Activated CD8-positive, alpha-beta memory T cell treated with anti-CD3 and anti-CD28 coated beads for 4 hours (primary cell): ENCODE results near the gene TLE2.
"Not testable (repeated sequence)": the region's sequence is repeated elsewhere in the genome, so short reads cannot be mapped to it uniquely, and the experiment has no call there.

Source experiments
- DNase-seq, 2 donors: peaks; one replicate each; pipeline ENCODE4 v3.0.0-alpha.2; 2020; ENCODE audit warnings: low read depth in 2 of 2

TLE2 gene

DNA sequence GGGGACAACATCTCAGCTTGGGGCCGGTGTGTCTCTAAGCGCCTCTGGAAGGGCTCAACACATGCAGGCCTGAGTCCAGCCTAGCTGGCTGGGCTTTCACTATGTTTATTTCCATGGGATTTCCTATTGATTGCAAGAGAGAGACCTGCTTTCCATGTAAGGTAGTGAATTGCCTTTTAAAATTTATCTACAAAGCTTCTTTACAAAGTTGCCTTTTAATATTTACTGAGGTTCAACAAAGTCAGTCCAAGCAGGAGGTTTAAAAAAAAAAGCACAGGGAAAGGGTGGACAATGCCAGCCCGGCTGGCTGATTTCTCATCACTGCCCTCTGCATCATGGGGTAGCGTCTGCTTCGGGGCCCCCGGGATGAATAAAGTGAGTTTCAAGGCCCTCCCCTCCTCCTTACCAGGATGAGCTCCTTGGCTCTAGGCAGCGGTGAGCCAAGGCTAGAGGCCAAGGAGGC lies 15.8 kb downstream of the TLE2 start:
- no peak for DNase-seq

DNA sequence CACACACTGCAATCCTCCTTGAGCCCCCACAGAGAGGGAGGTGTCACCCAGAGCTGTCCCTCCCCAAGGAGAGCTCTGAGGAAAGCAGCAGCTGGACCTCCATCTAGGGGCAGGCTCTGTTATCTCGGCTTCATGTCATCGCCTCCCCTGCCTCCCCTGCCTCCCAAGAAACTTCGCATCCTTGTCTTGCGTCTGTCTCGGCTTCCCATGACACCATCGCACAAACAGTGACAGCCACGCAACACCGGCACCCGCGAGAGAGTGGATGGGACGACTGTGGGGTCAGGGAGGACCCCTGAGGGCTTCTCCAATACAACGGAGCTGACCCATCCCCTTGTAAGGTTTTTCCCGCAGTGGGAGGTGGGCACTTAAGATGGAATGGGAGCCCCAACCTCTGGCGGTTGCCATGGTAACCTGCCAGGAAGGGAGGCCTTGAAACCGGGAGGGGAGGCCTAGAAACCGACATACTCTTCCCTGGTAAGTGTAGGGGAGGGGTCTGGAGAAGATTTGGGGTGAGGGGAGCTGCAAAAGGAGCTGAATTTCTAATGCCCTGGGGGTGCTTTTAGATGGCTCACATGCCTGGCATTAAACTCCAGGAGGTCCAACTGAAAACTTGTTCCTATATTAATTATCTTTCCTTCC lies 16.3 kb downstream of the TLE2 start:
- DNase-seq = no peak

DNA sequence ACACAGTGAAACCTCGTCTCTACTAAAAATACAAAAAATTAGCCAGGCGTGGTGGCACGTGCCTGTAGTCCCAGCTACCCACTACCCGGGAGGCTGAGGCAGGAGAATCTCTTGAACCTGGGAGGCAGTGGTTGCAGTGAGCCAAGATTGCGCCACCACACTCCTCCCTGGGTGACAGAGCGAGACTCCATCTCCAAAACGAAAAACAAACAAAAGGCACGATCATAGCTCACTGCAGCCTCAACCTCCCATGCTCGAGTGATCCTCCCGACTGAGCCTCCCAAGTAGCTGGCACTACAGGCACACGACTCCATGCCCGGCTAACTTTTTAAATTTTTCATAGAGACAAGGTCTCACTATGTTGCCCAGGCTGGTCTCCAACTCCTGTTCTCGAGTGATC lies 17.0 kb downstream of the TLE2 start:
- DNase-seq = not testable (repeated sequence)

DNA sequence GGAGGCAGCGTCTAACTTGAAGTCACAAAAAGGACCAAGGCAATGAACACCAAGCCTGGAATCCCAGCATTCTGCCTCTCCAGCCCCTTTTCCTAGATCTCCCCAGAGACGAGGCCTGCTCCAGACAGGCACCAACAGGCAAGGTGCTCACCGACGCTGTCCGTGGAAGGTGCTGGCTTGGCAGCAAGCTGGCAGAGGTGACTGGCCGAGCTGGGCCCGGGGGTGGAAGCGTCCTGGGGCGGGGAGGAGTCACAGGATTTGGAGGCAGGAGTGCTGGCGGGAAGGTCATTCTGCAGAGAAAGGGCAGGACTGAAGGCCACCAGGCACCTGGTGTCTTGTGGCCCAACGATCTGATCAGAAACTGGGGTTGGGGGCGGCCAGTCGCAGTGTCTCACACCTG lies 18.2 kb downstream of the TLE2 start:
- DNase-seq = no peak

DNA sequence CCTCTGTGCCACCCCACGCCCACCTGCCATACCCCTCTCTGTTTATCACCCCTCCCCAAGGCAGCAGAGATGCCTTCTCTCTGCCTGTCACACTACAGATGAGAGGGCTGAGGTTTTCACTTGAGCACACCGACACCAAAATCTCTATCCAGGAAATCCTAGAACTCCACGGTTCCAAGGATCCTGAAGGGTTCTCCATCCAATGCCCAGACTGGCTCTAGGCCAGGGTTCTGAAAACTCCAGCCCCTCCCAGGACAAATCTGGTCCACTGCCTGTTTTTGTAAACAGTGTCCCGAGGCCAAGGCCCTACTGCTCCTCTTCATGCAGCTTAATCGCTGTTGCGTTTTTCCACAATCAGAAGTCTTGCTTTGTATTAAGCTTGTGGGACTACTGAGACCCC lies 20.1 kb downstream of the TLE2 start:
- DNase-seq = no peak

DNA sequence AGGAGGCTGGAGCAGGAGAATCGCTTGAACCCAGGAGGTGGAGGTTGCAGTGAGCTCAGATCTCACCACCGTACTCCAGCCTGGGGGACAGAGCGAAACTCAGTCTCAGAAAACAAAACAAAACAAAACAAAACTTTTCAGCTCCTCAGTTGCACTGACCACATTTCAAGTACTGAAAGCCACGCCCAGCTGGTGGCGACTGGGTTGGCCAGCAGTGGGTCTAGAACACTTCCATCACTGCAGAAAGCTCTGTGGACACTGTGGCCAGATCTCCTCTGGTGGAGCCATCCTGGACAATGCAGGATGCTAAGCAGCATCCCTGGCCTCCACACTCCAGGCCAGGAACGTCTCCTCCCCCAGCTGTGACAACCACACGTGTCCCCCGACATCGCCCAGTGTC lies 21.1 kb downstream of the TLE2 start:
- no peak for DNase-seq

DNA sequence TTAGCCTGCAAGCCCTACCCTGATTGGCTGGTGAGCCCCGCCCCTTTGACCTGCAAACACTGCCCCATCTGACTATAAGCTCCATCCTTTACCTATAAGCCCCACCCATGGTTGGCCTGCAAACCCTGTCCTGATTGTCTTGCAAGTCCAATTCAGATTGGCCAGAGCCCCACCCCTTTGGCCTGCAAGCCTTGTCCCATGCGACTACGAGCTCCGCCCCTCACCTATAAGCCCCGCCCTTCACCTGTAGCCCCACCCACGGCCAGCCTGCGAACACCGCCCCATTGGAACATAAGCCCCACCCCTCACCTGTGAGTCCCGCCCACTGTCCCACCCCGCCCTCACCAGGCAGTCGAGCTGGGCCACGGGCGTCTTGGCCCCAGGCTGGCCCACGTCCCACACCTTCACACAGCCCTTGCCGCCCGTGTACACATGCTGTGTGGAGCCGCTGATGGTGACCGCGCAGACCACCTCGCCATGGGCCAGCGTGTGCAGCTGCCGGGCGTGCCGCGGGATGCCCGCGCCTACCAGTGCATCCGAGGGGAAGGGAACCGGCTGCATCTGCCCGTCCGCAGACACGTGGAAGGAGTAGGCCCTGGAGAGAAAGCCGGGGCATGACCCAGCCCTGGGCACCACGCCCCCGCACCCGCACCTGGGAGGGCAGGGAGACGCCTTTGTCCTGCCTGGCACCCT lies 22.9 kb downstream of the TLE2 start:
- DNase-seq = no peak

DNA sequence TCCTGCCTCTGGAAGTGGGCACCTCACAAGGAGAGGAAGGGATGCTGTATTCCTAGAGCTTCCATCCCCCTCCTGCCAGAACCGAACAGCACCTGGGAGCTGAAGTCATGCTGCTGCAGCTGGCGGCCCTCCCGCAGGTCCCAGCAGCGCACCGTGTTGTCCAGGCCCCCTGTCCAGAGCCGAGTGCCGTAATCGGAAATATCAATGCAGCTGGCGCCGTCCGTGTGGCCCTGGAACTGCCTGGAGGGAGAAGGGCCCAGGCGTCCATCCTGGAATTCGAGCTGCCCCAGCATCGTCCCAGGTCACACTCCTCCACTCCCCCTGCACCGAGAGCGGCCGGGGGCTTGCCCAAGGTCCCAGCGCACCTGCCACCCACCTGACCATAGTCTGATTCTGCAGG lies 23.7 kb downstream of the TLE2 start:
- DNase-seq = no peak

DNA sequence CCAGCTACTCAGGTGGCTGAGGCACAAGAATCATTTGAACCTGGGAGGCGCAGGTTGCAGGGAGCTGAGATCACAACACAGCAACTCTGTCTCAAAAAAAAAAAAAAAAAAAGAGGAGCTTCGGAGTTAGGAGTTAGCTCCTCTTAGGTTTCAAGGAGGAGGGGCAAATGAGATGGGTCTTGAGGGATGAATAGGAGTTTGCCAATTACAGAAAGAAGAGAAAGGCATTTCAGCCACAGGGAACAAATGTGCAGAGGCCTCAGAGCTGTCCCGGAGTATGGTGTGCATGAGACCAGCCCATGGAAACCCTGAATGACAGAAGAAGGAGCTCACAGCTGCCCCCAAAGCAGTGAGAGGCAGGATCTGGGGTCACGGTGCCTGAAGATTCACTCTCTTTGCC lies 24.6 kb downstream of the TLE2 start:
- DNase-seq = no peak

DNA sequence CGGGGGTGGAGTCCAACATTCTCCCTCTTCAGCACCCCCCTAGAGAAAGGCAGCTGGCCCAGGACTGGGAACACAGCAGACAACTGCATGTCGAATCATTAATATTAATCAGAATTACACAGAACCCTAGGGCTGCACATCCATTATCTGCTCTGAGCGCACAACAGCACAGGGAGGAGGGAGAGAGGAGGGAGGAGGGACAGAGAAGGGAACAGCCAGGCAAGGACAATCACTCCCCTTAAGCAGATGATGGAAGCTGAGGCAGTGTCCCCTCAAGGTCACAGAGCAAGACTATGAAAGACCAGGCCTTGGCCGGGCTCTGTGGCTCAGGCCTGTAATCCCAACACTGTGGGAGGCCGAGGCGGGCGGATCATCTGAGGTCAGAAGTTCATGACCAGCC lies 26.0 kb downstream of the TLE2 start:
- DNase-seq = no peak

DNA sequence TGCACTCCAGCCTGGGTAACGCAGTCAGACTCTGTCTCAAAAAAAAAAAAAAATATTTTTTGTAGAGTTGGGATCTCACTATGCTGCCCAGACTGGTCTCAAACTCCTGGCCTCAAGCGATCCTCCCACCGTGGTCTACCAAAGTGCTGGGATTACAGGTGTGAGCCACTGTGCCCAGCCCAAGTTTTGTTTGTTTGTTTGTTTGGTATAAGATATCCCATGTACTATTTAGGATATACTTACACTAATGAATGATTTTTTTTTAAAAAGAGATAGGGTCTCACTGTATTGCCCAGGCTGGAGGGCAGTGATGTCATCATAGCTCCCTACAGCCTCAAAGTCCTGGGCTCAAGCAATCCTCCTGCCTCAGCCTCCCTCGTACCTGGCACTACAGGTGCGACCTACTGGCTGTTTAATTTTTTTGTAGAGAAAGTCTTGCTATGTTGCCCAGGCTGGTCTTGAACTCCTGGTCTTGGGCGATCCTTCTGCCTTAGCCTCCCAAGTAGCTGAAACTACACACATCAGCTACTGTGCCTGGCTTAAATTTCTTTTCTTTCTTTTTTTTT lies 27.8 kb downstream of the TLE2 start:
- DNase-seq = no peak

DNA sequence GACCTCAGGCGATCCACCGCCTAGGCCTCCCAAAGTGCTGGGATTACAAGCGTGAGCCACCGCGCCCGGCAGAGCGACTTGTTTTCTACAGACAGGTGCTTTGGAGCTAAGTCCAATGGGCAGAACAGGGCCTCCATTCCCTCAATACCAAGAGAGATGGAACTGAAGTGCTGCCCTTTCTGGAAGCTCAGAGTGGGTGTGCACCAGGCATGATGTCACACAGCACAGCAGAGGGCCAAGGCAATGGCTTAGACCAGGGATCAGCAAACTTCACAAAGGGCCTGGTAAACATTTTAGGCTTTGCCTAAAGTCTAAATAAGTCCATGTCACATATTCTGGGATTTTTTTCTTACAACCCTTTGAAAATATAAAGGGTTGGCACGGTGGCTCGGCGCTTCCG lies 30.4 kb downstream of the TLE2 start:
- DNase-seq = no peak

DNA sequence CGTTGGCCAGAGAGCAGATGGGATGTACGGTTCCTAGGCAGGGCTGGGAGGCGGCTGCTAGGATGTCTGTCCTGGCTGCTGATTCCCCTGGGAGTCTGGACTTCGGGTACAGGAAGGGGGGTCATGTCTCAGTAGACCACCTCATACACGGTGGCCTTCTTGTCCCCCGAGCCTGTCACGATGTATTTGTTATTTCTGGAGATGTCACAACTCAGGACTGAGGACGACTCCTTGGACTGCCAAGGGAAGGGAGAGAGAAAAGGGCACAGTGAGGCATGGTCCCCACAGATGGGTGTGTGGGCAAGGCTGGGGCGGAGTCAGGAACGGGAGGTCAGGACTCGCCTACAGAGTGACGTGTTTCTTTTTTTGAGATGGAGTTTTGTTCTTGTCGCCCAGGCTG lies 31.4 kb downstream of the TLE2 start:
- DNase-seq = no peak

DNA sequence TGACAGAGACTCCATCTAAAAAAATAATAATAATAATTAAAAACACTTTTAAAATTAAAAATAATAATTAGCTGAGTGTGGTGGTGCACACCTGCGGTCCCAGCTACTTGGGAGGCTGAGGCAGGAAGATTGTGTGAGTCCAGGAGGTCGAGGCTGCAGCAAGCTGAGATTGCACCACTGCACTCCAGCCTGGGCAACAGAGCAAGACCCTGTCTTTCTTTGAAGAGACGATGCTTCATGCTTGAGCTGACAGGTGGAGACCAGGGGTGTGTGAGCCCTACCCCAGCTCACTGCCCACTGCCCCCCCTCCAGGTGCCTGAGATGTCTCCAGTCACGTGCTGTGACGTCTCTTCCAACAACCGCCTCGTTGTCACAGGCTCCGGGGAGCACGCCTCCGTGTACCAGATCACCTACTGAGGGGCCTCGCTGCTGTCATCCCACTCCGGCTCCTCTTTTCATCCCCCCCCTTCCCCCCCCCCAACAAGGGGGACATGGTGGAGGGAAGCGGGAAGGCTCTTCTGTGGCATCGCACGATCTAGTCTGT lies 34.4 kb downstream of the TLE2 start:
- DNase-seq = no peak

DNA sequence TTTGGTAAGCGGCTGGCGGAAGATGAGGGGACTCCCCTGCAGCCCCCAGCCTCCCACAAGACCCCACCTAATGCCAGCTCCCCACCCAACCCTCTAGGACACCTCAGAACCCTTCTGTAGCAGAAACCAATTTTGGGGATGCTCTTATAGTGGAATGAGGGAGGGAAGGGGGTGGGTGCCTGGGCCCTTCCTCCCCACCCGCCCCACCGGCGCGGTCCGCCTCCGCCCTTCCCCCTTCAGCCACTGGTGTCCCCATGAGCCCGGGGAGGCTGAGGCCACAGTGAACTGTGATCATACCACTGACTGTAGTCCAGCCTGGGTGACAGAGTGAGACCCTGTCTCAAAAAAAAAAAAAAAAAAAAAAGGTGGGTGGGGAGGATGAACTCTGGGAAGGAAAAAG lies 35.5 kb downstream of the TLE2 start:
- DNase-seq = no peak

DNA sequence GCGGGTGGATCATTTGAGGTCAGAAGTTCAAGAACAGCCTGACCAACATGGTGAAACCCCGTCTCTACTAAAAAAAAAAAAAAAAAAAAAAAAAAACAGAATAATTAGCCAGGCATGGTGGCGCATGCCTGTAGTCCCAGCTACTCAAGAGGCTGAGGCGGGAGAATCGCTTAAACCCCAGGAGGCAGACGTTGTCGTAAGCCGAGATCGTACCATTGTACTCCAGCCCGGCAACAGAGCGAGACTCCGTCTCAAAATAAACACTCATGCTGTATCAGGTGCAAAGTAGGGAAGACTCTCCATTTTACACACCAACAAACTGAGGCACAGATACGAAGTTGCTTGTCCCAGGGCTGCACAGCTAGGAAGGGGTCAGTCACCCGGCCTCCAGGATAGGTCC lies 36.1 kb downstream of the TLE2 start:
- no peak for DNase-seq

DNA sequence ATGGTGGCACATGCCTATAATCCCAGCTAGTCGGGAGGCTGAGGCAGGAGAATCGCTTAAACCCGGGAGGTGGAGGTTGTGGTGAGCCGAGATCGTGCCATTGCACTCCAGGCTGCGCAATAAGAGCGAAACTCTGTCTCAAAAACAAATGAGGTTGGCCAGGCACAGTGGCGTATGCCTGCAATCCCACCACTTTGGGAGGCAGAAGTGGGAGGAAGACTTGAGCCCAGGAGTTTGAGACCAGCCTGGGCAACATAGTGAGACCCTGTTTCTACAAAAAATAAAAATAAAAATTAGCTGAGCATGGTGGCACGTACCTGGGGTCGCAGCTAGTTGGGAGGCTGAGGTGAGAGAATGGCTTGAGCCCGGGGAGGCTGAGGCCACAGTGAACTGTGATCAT lies 36.7 kb downstream of the TLE2 start:
- not testable (repeated sequence) for DNase-seq

DNA sequence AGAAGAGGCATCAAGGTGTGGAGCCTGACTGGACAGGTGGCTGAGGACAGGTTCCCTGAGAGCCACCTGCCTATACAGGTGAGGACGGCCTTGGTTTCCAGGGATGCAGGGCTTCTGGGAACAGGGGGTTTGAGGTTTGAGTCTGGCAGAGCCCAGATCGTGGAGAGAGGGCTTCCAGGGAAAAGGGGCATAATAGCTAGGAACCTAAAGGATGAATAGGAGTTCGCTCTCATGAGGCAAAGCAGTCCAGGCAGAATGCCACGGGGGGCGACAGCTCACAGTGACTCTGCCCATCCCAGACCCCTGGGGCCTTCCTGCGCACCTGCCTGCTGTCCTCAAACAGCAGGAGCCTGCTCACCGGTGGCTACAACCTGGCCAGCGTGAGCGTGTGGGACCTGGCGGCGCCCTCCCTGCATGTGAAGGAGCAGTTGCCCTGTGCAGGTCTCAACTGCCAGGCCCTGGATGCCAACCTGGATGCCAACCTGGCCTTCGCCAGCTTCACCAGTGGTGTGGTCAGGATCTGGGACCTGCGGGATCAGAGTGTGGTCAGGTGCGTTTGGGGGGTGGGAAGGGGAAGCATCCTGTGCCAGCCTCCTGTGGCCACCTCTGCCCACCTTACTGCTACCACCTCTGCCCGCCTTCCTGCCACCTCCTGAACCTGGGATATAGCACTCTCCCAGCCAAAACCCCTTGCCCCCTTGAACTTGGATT lies 39.7 kb downstream of the TLE2 start:
- DNase-seq = no peak

DNA sequence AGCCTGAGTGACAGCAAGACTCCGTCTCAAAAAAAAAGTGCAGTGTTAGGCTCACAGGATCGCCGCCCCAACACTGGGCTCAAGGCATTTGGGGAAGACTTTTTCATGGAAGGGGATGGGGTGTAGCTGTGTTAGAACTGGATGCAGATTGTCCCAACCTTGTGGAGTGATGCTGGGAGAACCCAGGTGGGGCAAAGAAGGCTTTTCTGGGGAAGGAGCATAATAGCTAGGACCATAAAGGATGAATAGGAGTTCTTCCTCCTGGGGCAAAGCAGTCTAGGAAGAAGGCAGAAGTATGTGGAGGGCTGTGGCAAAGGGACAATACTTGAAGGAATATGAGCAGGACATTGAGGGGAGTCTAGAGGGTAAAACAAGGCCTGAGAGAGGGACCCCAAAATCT lies 40.5 kb downstream of the TLE2 start:
- no peak for DNase-seq

DNA sequence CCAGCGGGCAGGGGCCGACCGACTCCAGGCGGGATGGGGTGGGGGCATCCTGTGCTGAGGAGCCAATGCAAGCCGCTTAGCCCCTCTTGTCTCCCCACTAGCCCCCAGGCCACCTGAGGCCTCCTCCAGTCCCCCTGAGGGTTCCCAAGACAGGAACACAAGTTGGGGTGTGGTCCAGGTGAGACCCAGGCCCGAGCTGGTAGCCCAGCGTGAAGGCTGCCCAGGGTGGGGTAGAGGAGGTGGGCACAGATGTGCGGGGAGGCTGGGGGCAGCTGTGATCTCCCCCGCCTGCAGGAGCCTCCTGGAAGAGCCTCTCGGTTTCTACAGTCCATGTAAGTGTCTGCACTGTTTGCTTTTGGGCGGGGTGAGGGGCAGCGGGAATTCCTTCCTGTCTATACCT lies 41.3 kb downstream of the TLE2 start:
- DNase-seq = no peak

DNA sequence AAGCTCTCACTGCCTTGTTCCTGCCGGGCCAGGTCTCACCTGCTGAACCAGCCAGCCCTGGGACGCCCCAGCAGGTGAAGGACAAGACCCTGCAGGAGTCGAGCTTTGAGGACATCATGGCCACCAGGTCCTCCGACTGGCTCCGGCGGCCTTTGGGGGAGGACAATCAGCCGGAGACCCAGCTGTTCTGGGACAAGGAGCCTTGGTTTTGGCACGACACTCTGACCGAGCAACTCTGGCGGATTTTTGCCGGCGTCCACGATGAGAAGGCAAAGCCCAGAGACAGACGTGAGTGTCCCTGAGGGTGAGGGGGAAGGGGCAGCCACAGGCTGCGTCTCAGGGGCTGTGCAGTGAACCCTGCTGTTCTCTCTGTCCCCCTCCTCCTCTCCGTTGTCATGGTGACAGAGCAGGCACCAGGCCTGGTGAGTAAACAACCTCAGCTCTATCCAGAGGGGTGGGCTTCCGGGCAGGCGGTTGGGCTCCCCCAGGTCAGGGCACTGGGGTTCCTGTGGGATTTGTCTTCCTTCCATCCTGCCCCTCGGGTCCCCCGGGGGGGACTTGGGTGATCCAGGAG lies 42.0 kb downstream of the TLE2 start:
- no peak for DNase-seq

DNA sequence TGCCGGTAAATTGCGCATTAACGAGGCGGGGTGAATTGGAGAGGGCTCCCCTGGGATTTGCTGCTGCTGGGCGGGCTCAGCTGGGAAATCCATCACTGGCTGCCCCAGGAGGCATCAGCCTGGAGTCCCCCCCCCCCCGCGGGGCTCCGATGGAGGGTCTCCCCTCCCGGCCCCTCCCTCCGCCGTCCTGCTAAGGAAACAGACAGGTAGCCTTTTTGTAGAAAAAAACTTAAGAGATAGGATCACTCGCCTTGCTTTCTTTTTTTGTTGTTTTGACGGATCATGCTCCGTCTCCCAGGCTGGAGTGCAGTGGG lies 44.9 kb downstream of the TLE2 start:
- DNase-seq = no peak
